BJ (cell line): Measurements from ENCODE around the gene GFRA1. TPM values are rescaled to one million over a fixed set of nuclear protein-coding genes. Genes with fewer than 3 reads are reported as not detected.

Experiments used
- CTCF ChIA-PET: fragments of 350-600 bp; formaldehyde crosslinking; extraction: SDS; loops from one replicate; lab custom pipeline; 2021; ENCODE audit warnings: antibody characterized with exemption, inconsistent platforms; lab: Yijun Ruan, JAX
- POLR2A ChIA-PET: fragments of 300-600 bp; sonication (Branson Sonifier 250); formaldehyde crosslinking; extraction: SDS; loops from one replicate; lab custom pipeline; 2021; ENCODE audit warnings: antibody characterized with exemption; lab: Charles Lee
- DNase-seq: peaks from one replicate; pipeline ENCODE4 v3.0.0-alpha.2; 2011; ENCODE audit warnings: low read depth
- H3K27me3 ChIP-seq: 2 replicates; pipeline ENCODE4 v1.6.0; 2011; ENCODE audit warnings: low read length; ENCODE audit not compliant: control insufficient read depth, insufficient read depth
- H3K36me3 ChIP-seq: 2 replicates; pipeline ENCODE4 v1.5.1; 2011; ENCODE audit warnings: low read length; ENCODE audit not compliant: control insufficient read depth, insufficient read depth
- H3K4me3 ChIP-seq: 2 replicates; pipeline ENCODE4 v1.5.1; 2011; ENCODE audit warnings: low read depth, mild to moderate bottlenecking, control low read depth, low read length
- polyA plus RNA-seq: library from polyadenylated mRNA; depleted of rRNA; stranded (reverse); fragments of >200 nt; gene quantifications from 2 replicates; pipeline ENCODE4 v1.2.3, GENCODE V29; 2011
- TF ChIP-seq, protein P1 (sequence below): IDR thresholded peaks from 2 replicates; pipeline ENCODE4 v1.5.1; 2011; ENCODE audit warnings: low read depth, mild to moderate bottlenecking, control low read depth, inconsistent platforms, low read length, moderate library complexity; ENCODE audit not compliant: insufficient read depth

Gene GFRA1
- polyA plus RNA-seq, 1 experiment = 41.6 TPM

DNA sequence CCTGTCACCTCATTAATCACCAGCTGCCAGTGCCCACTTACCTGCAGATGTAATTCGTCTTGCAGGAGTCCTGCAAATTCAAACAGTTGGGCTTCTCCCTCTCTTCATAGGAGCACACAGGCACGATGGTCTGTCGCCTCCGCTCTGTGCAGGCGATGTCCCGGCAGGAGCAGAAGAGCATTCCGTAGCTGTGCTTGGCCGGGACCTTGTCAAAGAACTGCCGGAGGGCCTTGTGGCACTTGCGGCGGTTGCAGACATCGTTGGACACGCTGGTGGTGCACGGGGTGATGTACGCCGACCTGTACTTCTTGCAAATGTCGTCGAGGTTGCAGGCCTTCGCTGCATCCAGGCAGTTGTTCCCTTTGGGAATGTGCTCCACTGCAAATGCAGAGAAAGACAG is 147.8 kb downstream of the GFRA1 start:
- ChIA-PET CTCF (interaction anchor here (1.1 to 1.5 kb wide), 2 partner anchors 11 to 163 kb away, joined by 3 to 4 read pairs; no protein-coding TSS in a partner anchor), POLR2A (no interaction called here)
- Histone ChIP-seq H3K27me3 (no peaks in the 10 kb centered on the region), H3K4me3 (no peak overlapping the region), H3K36me3 (0 out of 2 replicates have a peak, but pooled peaks cover 2% of the 10 kb centered on the region)
- no peak for DNase-seq
- TF ChIP-seq, protein P1, sequence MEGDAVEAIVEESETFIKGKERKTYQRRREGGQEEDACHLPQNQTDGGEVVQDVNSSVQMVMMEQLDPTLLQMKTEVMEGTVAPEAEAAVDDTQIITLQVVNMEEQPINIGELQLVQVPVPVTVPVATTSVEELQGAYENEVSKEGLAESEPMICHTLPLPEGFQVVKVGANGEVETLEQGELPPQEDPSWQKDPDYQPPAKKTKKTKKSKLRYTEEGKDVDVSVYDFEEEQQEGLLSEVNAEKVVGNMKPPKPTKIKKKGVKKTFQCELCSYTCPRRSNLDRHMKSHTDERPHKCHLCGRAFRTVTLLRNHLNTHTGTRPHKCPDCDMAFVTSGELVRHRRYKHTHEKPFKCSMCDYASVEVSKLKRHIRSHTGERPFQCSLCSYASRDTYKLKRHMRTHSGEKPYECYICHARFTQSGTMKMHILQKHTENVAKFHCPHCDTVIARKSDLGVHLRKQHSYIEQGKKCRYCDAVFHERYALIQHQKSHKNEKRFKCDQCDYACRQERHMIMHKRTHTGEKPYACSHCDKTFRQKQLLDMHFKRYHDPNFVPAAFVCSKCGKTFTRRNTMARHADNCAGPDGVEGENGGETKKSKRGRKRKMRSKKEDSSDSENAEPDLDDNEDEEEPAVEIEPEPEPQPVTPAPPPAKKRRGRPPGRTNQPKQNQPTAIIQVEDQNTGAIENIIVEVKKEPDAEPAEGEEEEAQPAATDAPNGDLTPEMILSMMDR = no peak

DNA sequence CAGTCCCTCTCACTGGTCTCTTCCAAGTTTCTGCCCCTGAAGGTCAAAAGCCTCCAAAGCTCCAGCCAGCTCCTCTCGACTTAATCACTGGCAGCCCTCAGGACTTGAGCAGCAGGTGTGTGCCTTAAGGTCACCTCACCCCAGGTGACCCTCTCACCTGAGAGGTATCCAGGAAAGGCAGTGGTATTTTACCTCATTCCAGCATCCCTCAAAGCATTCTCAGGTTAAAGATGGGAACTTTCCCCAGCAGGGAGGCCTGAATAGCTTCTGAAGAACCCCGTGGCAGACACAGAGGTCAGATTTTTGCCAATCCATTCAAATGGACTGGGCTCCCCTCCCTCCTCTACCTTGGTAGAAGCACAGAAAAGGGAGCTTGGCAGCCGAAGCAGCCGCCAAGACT is 148.2 kb downstream of the GFRA1 start:
- DNase-seq = no peak
- TF ChIP-seq, protein P1 = no peak
- H3K4me3 ChIP-seq = no peak overlapping the region
- 0 out of 2 replicates have a peak, but pooled peaks cover 2% of the 10 kb centered on the region for H3K36me3 ChIP-seq
- ChIA-PET CTCF (interaction anchor here (1.1 to 1.5 kb wide), 2 partner anchors 12 to 163 kb away, joined by 3 to 4 read pairs; no protein-coding TSS in a partner anchor), POLR2A (no interaction called here)
- no peaks in the 10 kb centered on the region for H3K27me3 ChIP-seq

DNA sequence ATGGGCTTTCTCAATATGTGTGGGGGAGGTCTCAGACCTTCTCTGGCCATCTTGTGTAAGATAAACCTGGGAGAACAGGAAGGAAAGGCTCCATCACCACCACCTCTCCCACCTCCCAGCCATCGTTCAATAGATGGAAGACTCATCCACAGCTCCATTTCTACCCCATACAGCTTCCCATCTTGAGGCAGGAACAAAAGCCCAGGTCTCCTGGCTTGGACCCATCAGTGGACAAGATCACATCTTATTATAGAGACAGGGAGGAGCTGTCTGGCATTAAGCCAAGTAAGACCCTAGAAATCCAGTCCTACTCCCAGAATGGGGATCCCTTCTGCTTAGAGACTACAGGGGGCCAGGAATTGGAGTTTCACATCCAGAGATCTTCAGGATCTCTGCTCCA is 150.3 kb downstream of the GFRA1 start:
- no peak overlapping the region for H3K4me3 ChIP-seq
- ChIA-PET POLR2A (no interaction called here), CTCF (interaction anchor here (1.0 kb wide), 2 partner anchors 9 to 12 kb away, joined by 3 read pairs; no protein-coding TSS in a partner anchor)
- TF ChIP-seq, protein P1 = no peak
- 0 out of 2 replicates have a peak, but pooled peaks cover 2% of the 10 kb centered on the region for H3K36me3 ChIP-seq
- H3K27me3 ChIP-seq = no peaks in the 10 kb centered on the region
- DNase-seq = no peak

DNA sequence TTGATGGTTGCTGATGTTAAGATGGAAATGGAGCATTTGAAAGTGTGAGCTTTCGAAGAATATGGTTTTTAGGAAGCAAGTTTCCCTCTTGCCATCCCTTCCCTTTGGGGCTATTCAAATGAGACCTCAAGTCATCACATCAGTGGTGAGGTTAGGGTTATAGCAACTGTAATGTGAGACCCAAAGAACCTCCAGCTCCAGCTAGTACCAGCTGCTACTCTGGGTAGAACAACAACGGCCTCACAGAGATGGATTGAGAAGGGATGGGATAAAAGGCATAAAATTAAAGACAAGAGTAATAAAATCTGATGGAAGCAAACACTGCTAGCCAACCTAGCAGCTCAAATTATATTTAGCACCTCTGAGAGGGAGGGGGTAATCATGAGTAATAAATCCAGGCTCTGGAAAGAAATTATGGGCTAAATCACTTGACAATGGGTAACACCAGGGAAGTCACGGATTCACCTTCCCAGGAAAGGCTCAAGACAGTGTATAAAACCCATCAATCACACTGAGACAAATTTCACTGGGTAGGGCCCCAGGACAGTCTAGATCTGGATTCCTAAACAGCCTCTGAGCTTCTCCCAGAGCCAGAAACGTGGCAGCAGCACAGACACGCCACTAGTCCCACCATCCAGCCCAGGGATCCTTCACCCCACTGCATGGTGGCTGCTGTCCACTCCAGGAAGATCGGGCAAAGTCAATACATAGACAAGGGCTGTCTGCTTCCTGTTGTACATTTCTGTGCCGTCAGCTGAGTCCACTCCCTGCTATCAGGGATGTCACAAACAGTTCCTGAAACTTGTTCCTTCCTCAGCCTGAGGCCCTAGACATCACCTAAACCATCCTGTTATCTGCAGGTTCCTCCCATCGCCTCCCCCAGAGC is 151.1 kb downstream of the GFRA1 start:
- TF ChIP-seq, protein P1 = no peak
- DNase-seq = no peak
- Histone ChIP-seq H3K36me3 (0 out of 2 replicates have a peak, but pooled peaks cover 2% of the 10 kb centered on the region), H3K27me3 (no peaks in the 10 kb centered on the region), H3K4me3 (no peak overlapping the region)
- CTCF ChIA-PET = interaction anchor here (1.0 to 1.2 kb wide), 2 partner anchors 8 to 173 kb away, joined by 3 read pairs; no protein-coding TSS in a partner anchor
- POLR2A ChIA-PET = no interaction called here
